Tibial nerve (tissue), 4 donors: Measurements from ENCODE around the gene REV3L. TPM values are rescaled to one million over a fixed set of nuclear protein-coding genes. Genes with fewer than 3 reads are reported as not detected.

Experiments
- DNase-seq, 2 donors: peaks; one replicate each; pipeline ENCODE4 v3.0.0-alpha.2; 2019; ENCODE audit warnings: low spot score in 2 of 2
- H3K27ac ChIP-seq, 4 donors: fragments of 200-600 bp; sonication (generic) in 3 of 4; one replicate each; pipeline ENCODE4 v1.5.1; 2017 to 2019; ENCODE audit warnings: mild to moderate bottlenecking in 1 of 4
- H3K27me3 ChIP-seq, 2 donors: fragments of 200-600 bp; sonication (generic) in 1 of 2; one replicate each; pipeline versions ENCODE4 v1.5.1 to v1.6.0; 2017 to 2019
- H3K36me3 ChIP-seq, 3 donors: fragments of 200-600 bp; sonication (generic); one replicate each; pipeline ENCODE4 v1.5.1; 2018 to 2019
- H3K4me1 ChIP-seq, 4 donors: fragments of 200-600 bp; sonication (generic) in 3 of 4; one replicate each; pipeline ENCODE4 v1.5.1; 2017 to 2019
- H3K4me3 ChIP-seq, 4 donors: fragments of 200-600 bp; sonication (generic) in 3 of 4; one replicate each; pipeline ENCODE4 v1.5.1; 2017 to 2019; ENCODE audit warnings: mild to moderate bottlenecking in 1 of 4, moderate library complexity in 1 of 4
- H3K9me3 ChIP-seq, 4 donors: fragments of 200-600 bp; sonication (generic) in 3 of 4; one replicate each; pipeline ENCODE4 v1.5.1; 2017 to 2019
- EP300 ChIP-seq, 2 donors: sonication (generic); formaldehyde crosslinking; IDR thresholded peaks; one replicate each; pipeline ENCODE4 v1.6.1; 2017; ENCODE audit warnings: antibody characterized with exemption in 2 of 2, mild to moderate bottlenecking in 1 of 2
- POLR2A ChIP-seq, 2 donors: fragments of 450-650 bp; IDR thresholded peaks; one replicate each; pipeline ENCODE4 v1.6.1; 2017; ENCODE audit warnings: antibody characterized with exemption in 2 of 2, mild to moderate bottlenecking in 2 of 2, moderate library complexity in 2 of 2
- WGBS, 2 donors: methylation state at CpG; one replicate each; pipeline ENCODE4 v1.1.5; 2018; 5-methylcytosine and 5-hydroxymethylcytosine counted together
- total RNA-seq, 4 donors: library from RNA; depleted of rRNA; stranded (reverse); fragments of >200 nt; gene quantifications; one replicate each; pipeline ENCODE4 v1.1.0, GENCODE V29; 2016
- TF ChIP-seq, protein P1 (sequence below), 5 experiments: fragments of 200-600 bp in 3 of 5; fragments of 450-650 bp in 2 of 5; sonication (generic) in 3 of 5; IDR thresholded peaks; one replicate each; pipeline ENCODE4 v1.5.1; 2016 to 2019; ENCODE audit warnings: antibody characterized with exemption in 5 of 5, mild to moderate bottlenecking in 3 of 5, moderate library complexity in 2 of 5

The REV3L gene
- total RNA-seq, 4 donors from 2014 or later: 26.7 to 45.9 (median 34.1) TPM

DNA sequence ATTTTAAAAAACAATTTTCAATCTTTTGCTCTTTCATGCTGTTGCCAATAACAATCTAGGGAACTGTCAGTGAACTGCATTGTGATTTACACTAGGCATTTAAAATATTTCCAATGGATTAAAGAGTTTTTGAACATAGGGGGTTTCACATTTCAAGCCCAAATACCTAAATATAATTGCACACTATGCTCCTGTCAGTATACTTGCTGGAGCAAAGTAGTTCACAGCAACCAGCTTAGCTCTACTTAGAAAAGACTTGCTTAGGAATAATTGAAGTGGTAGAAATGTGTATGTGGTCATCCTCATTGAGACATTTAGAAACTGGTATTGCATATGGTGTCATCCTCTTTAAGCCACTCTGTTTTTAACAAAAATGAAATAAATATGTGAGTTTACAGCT, 41.7 kb upstream of the REV3L start:
- Histone ChIP-seq H3K27ac (no peak overlapping the region), H3K27me3 (no peaks in the 10 kb centered on the region), H3K36me3 (peaks cover 0 to 14% (median 0%) of the 10 kb centered on the region in 3 donors), H3K4me1 (peaks cover 0 to 13% (median 2%) of the 10 kb centered on the region in 4 donors), H3K4me3 (no peak overlapping the region), H3K9me3 (peaks cover 0 to 10% (median 0%) of the 10 kb centered on the region in 4 donors)
- no peak for TF ChIP-seq EP300 (IDR thresholded peaks at IDR 0.05)
- TF ChIP-seq, protein P1, sequence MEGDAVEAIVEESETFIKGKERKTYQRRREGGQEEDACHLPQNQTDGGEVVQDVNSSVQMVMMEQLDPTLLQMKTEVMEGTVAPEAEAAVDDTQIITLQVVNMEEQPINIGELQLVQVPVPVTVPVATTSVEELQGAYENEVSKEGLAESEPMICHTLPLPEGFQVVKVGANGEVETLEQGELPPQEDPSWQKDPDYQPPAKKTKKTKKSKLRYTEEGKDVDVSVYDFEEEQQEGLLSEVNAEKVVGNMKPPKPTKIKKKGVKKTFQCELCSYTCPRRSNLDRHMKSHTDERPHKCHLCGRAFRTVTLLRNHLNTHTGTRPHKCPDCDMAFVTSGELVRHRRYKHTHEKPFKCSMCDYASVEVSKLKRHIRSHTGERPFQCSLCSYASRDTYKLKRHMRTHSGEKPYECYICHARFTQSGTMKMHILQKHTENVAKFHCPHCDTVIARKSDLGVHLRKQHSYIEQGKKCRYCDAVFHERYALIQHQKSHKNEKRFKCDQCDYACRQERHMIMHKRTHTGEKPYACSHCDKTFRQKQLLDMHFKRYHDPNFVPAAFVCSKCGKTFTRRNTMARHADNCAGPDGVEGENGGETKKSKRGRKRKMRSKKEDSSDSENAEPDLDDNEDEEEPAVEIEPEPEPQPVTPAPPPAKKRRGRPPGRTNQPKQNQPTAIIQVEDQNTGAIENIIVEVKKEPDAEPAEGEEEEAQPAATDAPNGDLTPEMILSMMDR (IDR thresholded peaks at IDR 0.05): no peak
- no peak for TF ChIP-seq POLR2A (IDR thresholded peaks at IDR 0.05)
- no peak for DNase-seq

DNA sequence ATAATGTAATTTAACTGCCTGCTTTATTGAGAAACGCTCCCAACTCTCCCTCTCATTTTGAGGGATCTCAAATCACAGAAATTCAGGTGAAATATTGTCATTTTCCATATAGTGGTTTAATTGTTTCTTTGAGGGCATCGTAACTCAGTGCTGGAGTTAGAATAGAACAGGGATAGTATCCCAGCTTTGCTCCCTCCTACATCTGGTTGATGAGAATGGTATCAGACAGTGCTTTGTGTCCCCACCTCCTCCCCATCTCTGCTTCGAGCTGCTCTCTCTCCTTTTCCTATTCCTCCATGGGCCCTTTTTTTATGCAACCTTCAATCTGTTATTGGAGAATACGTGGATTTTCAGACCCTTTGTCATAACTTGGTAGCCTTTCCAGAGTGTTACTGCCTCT, 41.2 kb upstream of the REV3L start:
- peaks cover 0 to 10% (median 0%) of the 10 kb centered on the region in 4 donors for H3K9me3 ChIP-seq

DNA sequence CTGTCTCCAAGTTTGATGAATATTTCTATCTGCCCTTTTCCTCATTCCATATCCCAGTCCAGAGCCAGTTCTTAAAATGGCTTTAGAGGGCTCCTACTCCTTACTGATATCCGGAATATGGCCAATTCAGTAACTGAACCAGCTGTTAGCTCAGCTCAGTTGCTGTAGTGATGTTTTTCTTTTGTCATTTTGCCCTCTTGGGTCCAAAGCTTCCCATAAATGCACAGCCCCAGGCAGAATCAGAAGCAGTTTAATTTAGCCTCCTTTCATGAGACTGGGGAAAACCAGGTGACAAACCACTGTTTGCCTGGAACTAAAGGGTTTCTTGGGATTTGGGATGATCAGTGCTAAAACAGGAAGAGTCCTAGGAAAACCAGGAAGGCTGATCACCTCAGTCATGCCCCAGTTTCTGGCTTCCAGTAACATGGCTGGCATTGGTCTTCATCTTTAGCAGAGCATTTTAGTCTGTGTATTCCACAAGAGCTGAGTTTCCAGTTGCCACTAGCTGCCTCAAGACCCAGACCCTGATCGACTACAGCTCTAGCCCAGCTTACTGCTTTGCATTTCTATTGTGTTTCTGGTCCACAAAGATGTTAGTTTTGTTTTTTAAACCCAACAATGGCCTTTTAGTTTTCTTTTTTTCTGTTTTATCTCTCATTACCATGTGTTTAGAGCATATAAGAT, 40.6 kb upstream of the REV3L start:
- Histone ChIP-seq H3K27ac (no peak overlapping the region), H3K27me3 (no peaks in the 10 kb centered on the region), H3K36me3 (peaks cover 0 to 14% (median 0%) of the 10 kb centered on the region in 3 donors), H3K4me1 (peaks cover 0 to 13% (median 2%) of the 10 kb centered on the region in 4 donors), H3K4me3 (no peak overlapping the region), H3K9me3 (peaks cover 0 to 10% (median 0%) of the 10 kb centered on the region in 4 donors)
- TF ChIP-seq POLR2A (IDR thresholded peaks at IDR 0.05) (no peak), EP300 (IDR thresholded peaks at IDR 0.05) (no peak)
- TF ChIP-seq, protein P1 (IDR thresholded peaks at IDR 0.05): no peak
- WGBS, 2 donors: 64 to 74% methylated on average over 2 of the region's 2 CpGs
- no peak for DNase-seq

More for the DNA sequence above, 41.2 kb upstream of the REV3L start:
- DNase-seq: no peak
- no peak overlapping the region for H3K4me3 ChIP-seq
- TF ChIP-seq, protein P1 (IDR thresholded peaks at IDR 0.05): no peak
- no peak for TF ChIP-seq POLR2A (IDR thresholded peaks at IDR 0.05)
- TF ChIP-seq EP300 (IDR thresholded peaks at IDR 0.05): no peak
- H3K4me1 ChIP-seq: peaks cover 0 to 13% (median 2%) of the 10 kb centered on the region in 4 donors
- no peaks in the 10 kb centered on the region for H3K27me3 ChIP-seq
- 62 to 67% methylated on average over 4 of the region's 4 CpGs for WGBS, 2 donors
- H3K27ac ChIP-seq: no peak overlapping the region
- peaks cover 0 to 14% (median 0%) of the 10 kb centered on the region in 3 donors for H3K36me3 ChIP-seq

DNA sequence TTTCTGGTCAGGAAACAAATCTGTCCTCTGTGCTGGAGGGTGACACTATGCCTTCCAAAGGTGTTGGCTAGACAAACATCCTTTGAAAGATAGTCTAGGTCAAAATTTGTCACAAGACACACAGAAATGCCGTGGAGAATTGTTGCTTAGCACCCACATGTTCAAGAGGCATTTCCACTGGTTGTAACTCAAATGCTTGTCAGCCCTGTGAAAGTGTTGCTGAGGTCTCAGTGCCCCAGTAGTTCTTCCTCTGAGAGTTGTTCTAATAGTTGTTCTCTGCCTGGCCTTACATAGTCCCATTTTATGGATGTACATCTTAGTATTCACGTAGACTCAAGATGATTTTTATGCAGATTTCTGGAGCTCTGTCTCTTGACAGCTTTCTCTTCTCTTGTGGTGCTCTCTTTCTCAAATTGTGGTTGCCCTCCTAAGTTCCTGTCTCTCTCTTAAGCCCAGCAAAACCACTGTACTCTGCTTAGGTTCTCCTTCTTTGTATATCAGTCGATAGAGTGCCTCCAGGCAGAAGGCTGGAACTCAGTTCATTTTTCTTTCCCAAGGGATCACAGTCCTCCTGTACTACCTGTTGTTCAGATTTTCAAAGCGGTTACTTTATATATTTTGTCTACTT, 39.5 kb upstream of the REV3L start:
- TF ChIP-seq, protein P1 (IDR thresholded peaks at IDR 0.05): no peak
- no peak for TF ChIP-seq POLR2A (IDR thresholded peaks at IDR 0.05)
- TF ChIP-seq EP300 (IDR thresholded peaks at IDR 0.05): no peak
- WGBS, 2 donors: 87 to 89% methylated on average over 4 of the region's 4 CpGs
- no peak for DNase-seq
- Histone ChIP-seq H3K36me3 (peaks cover 0 to 14% (median 0%) of the 10 kb centered on the region in 3 donors), H3K4me3 (no peak overlapping the region), H3K9me3 (peaks cover 0 to 10% (median 0%) of the 10 kb centered on the region in 4 donors), H3K27me3 (no peaks in the 10 kb centered on the region), H3K27ac (no peak overlapping the region), H3K4me1 (peaks cover 0 to 13% (median 2%) of the 10 kb centered on the region in 4 donors)
